Fibroblast of villous mesenchyme (primary cell): Measurements from ENCODE around the gene CACNG1. TPM values are rescaled to one million over a fixed set of nuclear protein-coding genes. Genes with fewer than 3 reads are reported as not detected.
"Not testable (repeated sequence)": the region's sequence is repeated elsewhere in the genome, so short reads cannot be mapped to it uniquely, and the experiment has no call there.

ENCODE experiments used
- DNase-seq: peaks from one replicate; pipeline ENCODE4 v3.0.0-alpha.2; 2010; ENCODE audit warnings: low read depth
- H3K4me3 ChIP-seq: 2 replicates; pipeline ENCODE4 v1.5.1; 2011; ENCODE audit warnings: low read depth, mild to moderate bottlenecking, low read length
- CTCF ChIP-seq: IDR thresholded peaks from 2 replicates; pipeline ENCODE4 v1.5.1; 2012; ENCODE audit warnings: low read depth, mild to moderate bottlenecking, low read length; ENCODE audit not compliant: insufficient read depth
- total RNA-seq: library from RNA; depleted of rRNA; stranded (reverse); fragments of >200 nt; gene quantifications from 2 replicates; pipeline ENCODE4 v1.2.3, GENCODE V29; 2012

CACNG1 gene
- total RNA-seq, 1 donor: not detected

- TF ChIP-seq CTCF: no peak
- DNase-seq: no peak
- H3K4me3 ChIP-seq: no peak overlapping the region
Measured at GRCh38 chr17:67033613-67034012, 10.7 kb upstream of the CACNG1 start.

- no peak overlapping the region for H3K4me3 ChIP-seq
- no peak for DNase-seq
- no peak for TF ChIP-seq CTCF
Measured at GRCh38 chr17:67035131-67036083, 8.9 kb upstream of the CACNG1 start.

GRCh38 chr17:67038861-67039365 is 5.4 kb upstream of the CACNG1 start:
- no peak for TF ChIP-seq CTCF
- no peak for DNase-seq
- H3K4me3 ChIP-seq: no peak overlapping the region

GRCh38 chr17:67040652-67041051 is 3.7 kb upstream of the CACNG1 start:
- DNase-seq: no peak
- TF ChIP-seq CTCF: no peak
- no peak overlapping the region for H3K4me3 ChIP-seq

- not testable (repeated sequence) for DNase-seq, H3K4me3 ChIP-seq
Measured at GRCh38 chr17:67041119-67041518, 3.2 kb upstream of the CACNG1 start.

- TF ChIP-seq CTCF: no peak
- no peak for DNase-seq
- no peak overlapping the region for H3K4me3 ChIP-seq
Measured at GRCh38 chr17:67041531-67041930, 2.8 kb upstream of the CACNG1 start.
